GM12873 (cell line): ENCODE data around the gene ZNF384.
A peak's percentile ranks its signal among the peaks of the same experiment; 100 is the strongest.

Experiments used
- CTCF ChIP-seq: IDR thresholded peaks from 2 replicates; pipeline ENCODE4 v1.5.1; 2012; ENCODE audit warnings: low read depth, mild to moderate bottlenecking, moderate library complexity, low read length, control low read depth; ENCODE audit not compliant: insufficient read depth; ENCODE audit errors: missing control alignments

Gene ZNF384

GRCh38 chr12:6725350-6725749 lies 36.2 kb upstream of the ZNF384 start:
- no peak for TF ChIP-seq CTCF

GRCh38 chr12:6724409-6724797 lies 35.2 kb upstream of the ZNF384 start:
- no peak for TF ChIP-seq CTCF

GRCh38 chr12:6723607-6724408 lies 34.6 kb upstream of the ZNF384 start, which contains the start of gene COPS7A:
Gene COPS7A, plus strand, starts transcription at chr12:6724046. Its CDS starts 611 bp downstream, at chr12:6724657.
- TF ChIP-seq CTCF: no peak

- TF ChIP-seq CTCF: no peak
These were observed 33.7 kb upstream of the ZNF384 start for GRCh38 chr12:6722863-6723262.

- no peak for TF ChIP-seq CTCF
These were observed 27.8 kb upstream of the ZNF384 start for GRCh38 chr12:6716874-6717437.

- TF ChIP-seq CTCF: no peak
These were observed 19.8 kb upstream of the ZNF384 start for GRCh38 chr12:6708960-6709394.

- TF ChIP-seq CTCF: peak; percentile 5
These were observed 14.5 kb upstream of the ZNF384 start for GRCh38 chr12:6703631-6704030.
